CD14-positive monocyte (primary cell): ENCODE data around the gene NFKB1. TPM values are rescaled to one million over a fixed set of nuclear protein-coding genes. Genes with fewer than 3 reads are reported as not detected.

Source experiments
- DNase-seq, 3 donors: peaks; one replicate each; pipeline ENCODE4 v3.0.0-alpha.2; 2011 to 2022
- H2AFZ ChIP-seq: 2 replicates; pipeline ENCODE4 v1.6.0; 2012; ENCODE audit warnings: mild to moderate bottlenecking, low read depth, low read length, inconsistent platforms; ENCODE audit not compliant: insufficient read depth, poor library complexity, severe bottlenecking
- H3K27ac ChIP-seq, 2 donors: 1 replicate in 1 of 2; 2 replicates in 1 of 2; pipeline ENCODE4 v1.5.1; 2012 to 2013; ENCODE audit warnings: low read length in 2 of 2, control low read depth in 1 of 2, inconsistent platforms in 1 of 2, low read depth in 1 of 2, mild to moderate bottlenecking in 1 of 2
- H3K27me3 ChIP-seq, 2 donors: one replicate each; pipeline versions ENCODE4 v1.6.0 to v1.6.1; 2011 to 2013; ENCODE audit warnings: low read length in 2 of 2; ENCODE audit not compliant: control insufficient read depth in 2 of 2, insufficient read depth in 2 of 2
- H3K36me3 ChIP-seq, 2 donors: replicated peaks in 1 of 2; 1 replicate in 1 of 2; 2 replicates in 1 of 2; pipeline versions ENCODE4 v1.5.1 to v1.6.1; 2012 to 2013; ENCODE audit warnings: low read length in 2 of 2, control low read depth in 1 of 2, inconsistent platforms in 1 of 2, mild to moderate bottlenecking in 1 of 2; ENCODE audit not compliant: insufficient read depth in 2 of 2, control insufficient read depth in 1 of 2
- H3K4me1 ChIP-seq, 2 donors: 1 replicate in 1 of 2; 2 replicates in 1 of 2; pipeline versions ENCODE4 v1.5.1 to v1.6.1; 2012 to 2013; ENCODE audit warnings: low read length in 2 of 2, control low read depth in 1 of 2, inconsistent platforms in 1 of 2, mild to moderate bottlenecking in 1 of 2, moderate library complexity in 1 of 2; ENCODE audit not compliant: insufficient read depth in 2 of 2, control insufficient read depth in 1 of 2
- H3K4me2 ChIP-seq: replicated peaks from 2 replicates; pipeline ENCODE3; 2012; ENCODE audit warnings: low read length, moderate library complexity, mild to moderate bottlenecking; ENCODE audit not compliant: poor library complexity, severe bottlenecking; ENCODE audit errors: extremely low read depth
- H3K4me3 ChIP-seq, 3 experiments: fragments of 200-600 bp in 1 of 3; sonication (generic) in 1 of 3; replicated peaks in 1 of 3; 1 replicate in 2 of 3; 2 replicates in 1 of 3; pipeline ENCODE4 v1.5.1; 2011 to 2013; ENCODE audit warnings: low read length in 3 of 3, mild to moderate bottlenecking in 3 of 3, control low read depth in 2 of 3, low read depth in 2 of 3, inconsistent platforms in 1 of 3, moderate library complexity in 1 of 3
- H3K79me2 ChIP-seq: 2 replicates; pipeline ENCODE4 v1.6.0; 2012; ENCODE audit warnings: mild to moderate bottlenecking, control low read depth, inconsistent platforms, low read length, moderate library complexity; ENCODE audit not compliant: insufficient read depth
- H3K9ac ChIP-seq: 2 replicates; pipeline ENCODE4 v1.6.0; 2017; ENCODE audit warnings: low read length, mild to moderate bottlenecking; ENCODE audit not compliant: insufficient read depth, poor library complexity, severe bottlenecking
- H3K9me3 ChIP-seq, 2 donors: replicated peaks in 1 of 2; 1 replicate in 1 of 2; 2 replicates in 1 of 2; pipeline versions ENCODE4 v1.5.1 to v1.6.1; 2012 to 2013; ENCODE audit warnings: low read length in 2 of 2, control low read depth in 1 of 2; ENCODE audit not compliant: control insufficient read depth in 1 of 2, insufficient read depth in 1 of 2
- H4K20me1 ChIP-seq: 2 replicates; pipeline ENCODE4 v1.6.0; 2012; ENCODE audit warnings: mild to moderate bottlenecking, low read length, control low read depth, moderate library complexity; ENCODE audit not compliant: insufficient read depth
- H3K27ac Mint-ChIP-seq, 7 donors: one replicate each; pipeline ENCODE4 v1.8.0; 2020; ENCODE audit warnings: mild to moderate bottlenecking in 7 of 7, mixed read lengths in 7 of 7, moderate library complexity in 6 of 7, inconsistent platforms in 2 of 7
- H3K27me3 Mint-ChIP-seq, 3 donors: one replicate each; pipeline ENCODE4 v1.8.0; 2021 to 2022; ENCODE audit warnings: low read depth in 3 of 3, mild to moderate bottlenecking in 3 of 3, mixed read lengths in 3 of 3, moderate library complexity in 3 of 3, inconsistent platforms in 1 of 3
- H3K36me3 Mint-ChIP-seq, 2 donors: one replicate each; pipeline ENCODE4 v1.8.0; 2020; ENCODE audit warnings: mixed read lengths in 2 of 2, inconsistent platforms in 1 of 2, mild to moderate bottlenecking in 1 of 2
- H3K4me1 Mint-ChIP-seq: one replicate; pipeline ENCODE4 v1.8.0; 2020; ENCODE audit warnings: mild to moderate bottlenecking, mixed read lengths
- H3K4me3 Mint-ChIP-seq, 2 donors: one replicate each; pipeline ENCODE4 v1.8.0; 2020; ENCODE audit warnings: mild to moderate bottlenecking in 2 of 2, mixed read lengths in 2 of 2, moderate library complexity in 1 of 2
- H3K9me3 Mint-ChIP-seq, 7 donors: one replicate each; pipeline ENCODE4 v1.8.0; 2020 to 2022; ENCODE audit warnings: mixed read lengths in 7 of 7, mild to moderate bottlenecking in 6 of 7, moderate library complexity in 6 of 7, inconsistent platforms in 2 of 7
- WGBS: methylation state at CpG from one replicate; pipeline ENCODE4 v1.1.5; 2013; ENCODE audit warnings: missing lambda C conversion rate; ENCODE audit not compliant: insufficient coverage; 5-methylcytosine and 5-hydroxymethylcytosine counted together
- intact Hi-C, 2 donors: fragments of 100-400 bp; cut with micrococcal nuclease; formaldehyde crosslinking; loops; one replicate each; pipeline versions ENCODE4 v1.15.0 to v1.15.1; 2023
- polyA plus RNA-seq, 3 donors: library from polyadenylated mRNA; depleted of rRNA in 1 of 3; unstranded in 2 of 3; stranded (reverse) in 1 of 3; fragments of 300-500 nt in 2 of 3; fragments of >200 nt in 1 of 3; fragmentation: Illumina TruSeq in 2 of 3; gene quantifications; 1 replicate in 2 of 3; 2 replicates in 1 of 3; pipeline ENCODE4 v1.2.3, GENCODE V29; 2012 to 2021
- TF ChIP-seq, protein P1 (sequence below): fragments of 200-600 bp; IDR thresholded peaks from one replicate; pipeline ENCODE4 v1.8.0; 2022; ENCODE audit warnings: antibody characterized with exemption, mild to moderate bottlenecking

NFKB1 gene
- polyA plus RNA-seq, 3 donors, result 9.0 to 34.4 (median 17.8) TPM

DNA sequence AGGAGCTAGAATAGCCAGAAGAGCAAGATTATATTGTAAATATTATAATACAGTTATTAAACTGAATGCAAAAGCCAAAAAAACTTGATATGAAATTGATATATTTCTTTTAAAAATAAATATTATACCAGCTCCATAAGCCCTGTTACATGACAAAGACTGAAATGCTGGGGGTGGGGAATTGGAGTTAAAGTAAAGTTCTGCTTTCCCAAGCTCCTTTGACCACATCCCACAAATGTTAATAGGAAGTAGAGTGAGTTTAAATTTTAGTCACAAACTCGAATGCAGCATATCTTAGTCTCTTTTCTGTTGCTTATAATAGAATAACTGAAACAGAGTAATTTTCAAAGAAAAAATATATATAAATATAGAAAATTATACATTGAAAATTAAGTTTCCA lies 46.9 kb upstream of the NFKB1 start:
- no CpG with 5 or more reads among the region's 1 CpG for WGBS
- Histone ChIP-seq H2AFZ (no peak overlapping the region), H3K27me3 (no peaks in the 10 kb centered on the region), H3K9ac (no peak overlapping the region), H3K79me2 (no peaks in the 10 kb centered on the region), H3K4me2 (no peak overlapping the region), H3K36me3 (no peaks in the 10 kb centered on the region), H3K9me3 (no peaks in the 10 kb centered on the region), H3K4me3 (no peak overlapping the region), H4K20me1 (no peaks in the 10 kb centered on the region), H3K27ac (no peak overlapping the region), H3K4me1 (peaks cover 7 to 14% of the 10 kb centered on the region in 2 donors)
- intact Hi-C loops, result loop anchor here in 1 of 2 donors (5.0 to 10.0 kb wide), 2 partner anchors 91 to 168 kb away; no protein-coding TSS in a partner anchor
- Mint-ChIP-seq H3K27me3 (peaks cover 0 to 4% (median 2%) of the 10 kb centered on the region in 3 donors), H3K4me1 (peaks cover 8% of the 10 kb centered on the region), H3K27ac (no peak overlapping the region), H3K36me3 (no peaks in the 10 kb centered on the region), H3K4me3 (no peak overlapping the region), H3K9me3 (peaks cover 0 to 9% (median 4%) of the 10 kb centered on the region in 7 donors)
- DNase-seq, result peak in 2 of 3 donors; percentile 5 to 23
- TF ChIP-seq, protein P1, sequence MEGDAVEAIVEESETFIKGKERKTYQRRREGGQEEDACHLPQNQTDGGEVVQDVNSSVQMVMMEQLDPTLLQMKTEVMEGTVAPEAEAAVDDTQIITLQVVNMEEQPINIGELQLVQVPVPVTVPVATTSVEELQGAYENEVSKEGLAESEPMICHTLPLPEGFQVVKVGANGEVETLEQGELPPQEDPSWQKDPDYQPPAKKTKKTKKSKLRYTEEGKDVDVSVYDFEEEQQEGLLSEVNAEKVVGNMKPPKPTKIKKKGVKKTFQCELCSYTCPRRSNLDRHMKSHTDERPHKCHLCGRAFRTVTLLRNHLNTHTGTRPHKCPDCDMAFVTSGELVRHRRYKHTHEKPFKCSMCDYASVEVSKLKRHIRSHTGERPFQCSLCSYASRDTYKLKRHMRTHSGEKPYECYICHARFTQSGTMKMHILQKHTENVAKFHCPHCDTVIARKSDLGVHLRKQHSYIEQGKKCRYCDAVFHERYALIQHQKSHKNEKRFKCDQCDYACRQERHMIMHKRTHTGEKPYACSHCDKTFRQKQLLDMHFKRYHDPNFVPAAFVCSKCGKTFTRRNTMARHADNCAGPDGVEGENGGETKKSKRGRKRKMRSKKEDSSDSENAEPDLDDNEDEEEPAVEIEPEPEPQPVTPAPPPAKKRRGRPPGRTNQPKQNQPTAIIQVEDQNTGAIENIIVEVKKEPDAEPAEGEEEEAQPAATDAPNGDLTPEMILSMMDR, result no peak

DNA sequence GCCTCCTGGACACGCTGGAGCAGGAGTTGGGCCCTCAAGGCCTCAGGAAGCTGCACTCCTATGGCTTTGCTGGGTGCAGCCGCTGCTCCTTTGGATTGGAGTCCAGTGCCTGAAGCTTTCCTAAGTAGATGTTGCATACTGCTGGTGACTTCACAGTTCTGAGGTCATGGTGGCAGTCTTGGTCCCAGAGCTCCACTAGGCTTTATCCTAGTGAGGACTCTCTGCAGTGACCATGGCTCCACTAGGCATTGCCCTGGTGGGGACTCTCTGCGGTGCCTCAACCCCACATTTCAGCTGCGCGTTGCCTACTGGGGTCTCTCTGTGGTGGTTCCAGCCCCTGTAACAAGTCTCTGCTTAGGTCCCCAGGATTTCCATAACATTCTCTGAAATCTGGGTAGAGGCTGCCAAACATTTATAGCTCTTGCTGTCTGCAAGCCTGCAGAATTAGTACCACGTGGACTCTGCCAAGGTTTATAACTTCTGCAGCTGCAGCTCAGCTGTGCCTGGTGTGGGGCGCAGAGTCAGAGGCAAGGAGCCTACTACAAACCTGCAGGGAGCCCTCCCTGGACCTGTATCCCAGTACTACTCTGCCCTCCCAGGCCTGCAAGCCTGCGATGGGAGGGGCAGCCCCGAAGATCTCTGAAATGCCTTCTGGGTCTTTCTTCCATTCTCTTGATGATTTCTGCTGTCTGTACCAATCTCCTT lies 46.0 kb upstream of the NFKB1 start:
- 98% methylated on average over 7 of the region's 9 CpGs for WGBS
- peak overlapping the region; percentile 37 for H2AFZ ChIP-seq
- no peak overlapping the region for H3K4me2 ChIP-seq
- Mint-ChIP-seq H3K9me3 (peaks cover 2 to 13% (median 11%) of the 10 kb centered on the region in 7 donors), H3K4me3 (no peak overlapping the region), H3K36me3 (no peaks in the 10 kb centered on the region), H3K27me3 (peaks cover 2 to 4% (median 2%) of the 10 kb centered on the region in 3 donors), H3K4me1 (peaks cover 8% of the 10 kb centered on the region), H3K27ac (peak overlapping the region in 1 of 7 donors; percentile 5)
- peaks cover 7 to 14% of the 10 kb centered on the region in 2 donors for H3K4me1 ChIP-seq
- H3K9ac ChIP-seq, result no peak overlapping the region
- H3K27ac ChIP-seq, result no peak overlapping the region
- H4K20me1 ChIP-seq, result no peaks in the 10 kb centered on the region
- H3K9me3 ChIP-seq, result no peaks in the 10 kb centered on the region
- intact Hi-C loops, result loop anchor here in 1 of 2 donors (5.0 to 10.0 kb wide), 2 partner anchors 90 to 167 kb away; no protein-coding TSS in a partner anchor
- H3K36me3 ChIP-seq, result no peaks in the 10 kb centered on the region
- H3K27me3 ChIP-seq, result no peaks in the 10 kb centered on the region
- TF ChIP-seq, protein P1, result no peak
- H3K79me2 ChIP-seq, result no peaks in the 10 kb centered on the region
- no peak overlapping the region for H3K4me3 ChIP-seq
- DNase-seq, result no peak
